ENCODE results near the gene INPP5A. TPM values are rescaled to one million over a fixed set of nuclear protein-coding genes. Genes with fewer than 3 reads are reported as not detected.

The INPP5A gene
- total and polyA plus RNA-seq, 7 donors, result 17.6 to 132 (median 100) TPM

DNA sequence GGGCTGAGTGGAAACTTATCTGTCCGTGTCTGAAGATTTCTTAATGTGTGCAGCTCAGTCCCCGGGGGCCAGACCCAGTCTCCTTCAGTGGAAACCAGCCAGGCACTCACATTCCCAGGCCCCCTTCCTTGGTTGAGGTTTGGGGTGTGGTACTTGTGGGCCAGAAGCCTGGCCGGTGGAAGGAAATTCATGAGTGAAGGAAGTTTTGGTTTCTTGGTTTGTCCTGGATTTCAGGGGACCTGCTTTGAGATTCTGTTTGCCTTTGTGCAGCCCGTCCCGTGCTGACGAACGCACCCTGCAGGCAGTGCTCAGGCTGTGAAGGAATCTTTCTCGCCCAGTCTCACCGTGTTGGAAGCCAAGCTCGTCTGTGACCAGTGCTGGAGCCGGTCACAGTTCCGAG, 2.9 kb downstream of the INPP5A start:
- H3K9me3 ChIP-seq, result no peaks in the 10 kb centered on the region
- peak in 3 of 4 donors; percentile 24 to 25 (median 24) for TF ChIP-seq POLR2AphosphoS5 (IDR thresholded peaks at IDR 0.05)
- TF ChIP-seq POLR2A (IDR thresholded peaks at IDR 0.05), result no peak
- TF ChIP-seq EP300 (IDR thresholded peaks at IDR 0.05), result no peak
- TF ChIP-seq, protein P1, sequence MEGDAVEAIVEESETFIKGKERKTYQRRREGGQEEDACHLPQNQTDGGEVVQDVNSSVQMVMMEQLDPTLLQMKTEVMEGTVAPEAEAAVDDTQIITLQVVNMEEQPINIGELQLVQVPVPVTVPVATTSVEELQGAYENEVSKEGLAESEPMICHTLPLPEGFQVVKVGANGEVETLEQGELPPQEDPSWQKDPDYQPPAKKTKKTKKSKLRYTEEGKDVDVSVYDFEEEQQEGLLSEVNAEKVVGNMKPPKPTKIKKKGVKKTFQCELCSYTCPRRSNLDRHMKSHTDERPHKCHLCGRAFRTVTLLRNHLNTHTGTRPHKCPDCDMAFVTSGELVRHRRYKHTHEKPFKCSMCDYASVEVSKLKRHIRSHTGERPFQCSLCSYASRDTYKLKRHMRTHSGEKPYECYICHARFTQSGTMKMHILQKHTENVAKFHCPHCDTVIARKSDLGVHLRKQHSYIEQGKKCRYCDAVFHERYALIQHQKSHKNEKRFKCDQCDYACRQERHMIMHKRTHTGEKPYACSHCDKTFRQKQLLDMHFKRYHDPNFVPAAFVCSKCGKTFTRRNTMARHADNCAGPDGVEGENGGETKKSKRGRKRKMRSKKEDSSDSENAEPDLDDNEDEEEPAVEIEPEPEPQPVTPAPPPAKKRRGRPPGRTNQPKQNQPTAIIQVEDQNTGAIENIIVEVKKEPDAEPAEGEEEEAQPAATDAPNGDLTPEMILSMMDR (IDR thresholded peaks at IDR 0.05), result peak in 1 of 4 experiments; percentile 19
- peak overlapping the region; percentile 90 to 93 (median 90) for H3K27ac ChIP-seq
- H3K4me3 ChIP-seq, result peak overlapping the region; percentile 1 to 85 (median 76)
- intact Hi-C loops (cut with DNase I), result loop anchor here (5.0 kb wide), 1 partner anchor 148 kb away; no protein-coding TSS in a partner anchor
- H3K4me1 ChIP-seq, result peaks cover 0 to 78% (median 76%) of the 10 kb centered on the region in 4 donors
- DNase-seq, result peak; percentile 80
- 47 to 75% methylated on average over 12 of the region's 12 CpGs for WGBS, 2 donors
- no peaks in the 10 kb centered on the region for H3K36me3 ChIP-seq
- H3K27me3 ChIP-seq, result no peaks in the 10 kb centered on the region

DNA sequence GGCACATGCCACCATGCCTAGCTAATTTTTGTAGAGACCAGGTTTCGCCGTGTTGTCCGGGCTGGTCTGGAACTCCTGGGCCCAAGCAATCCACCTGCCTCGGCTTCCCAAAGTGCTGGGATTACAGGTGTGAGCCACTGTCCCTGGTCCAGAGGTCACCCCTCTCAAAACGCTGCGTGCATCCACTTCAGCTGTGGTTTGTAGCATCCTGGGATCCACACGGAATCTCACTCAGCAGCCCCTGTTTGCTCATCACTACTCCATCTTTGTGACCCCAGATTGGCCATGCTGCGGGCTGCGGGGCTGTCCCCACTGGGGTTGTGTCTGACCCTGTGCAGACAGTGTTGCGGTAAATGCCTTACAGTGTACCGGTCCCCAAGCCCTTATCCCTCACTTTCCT, 3.5 kb downstream of the INPP5A start:
- Histone ChIP-seq H3K27ac (peak overlapping the region; percentile 90 to 93 (median 90)), H3K36me3 (no peaks in the 10 kb centered on the region), H3K27me3 (no peaks in the 10 kb centered on the region), H3K9me3 (no peaks in the 10 kb centered on the region), H3K4me1 (peaks cover 0 to 78% (median 76%) of the 10 kb centered on the region in 4 donors), H3K4me3 (peak overlapping the region in 1 of 4 donors; percentile 80)
- DNase-seq, result peak; percentile 59
- WGBS, 2 donors, result 92 to 93% methylated on average over 11 of the region's 11 CpGs
- TF ChIP-seq, protein P1 (IDR thresholded peaks at IDR 0.05), result no peak
- TF ChIP-seq POLR2AphosphoS5 (IDR thresholded peaks at IDR 0.05) (no peak), POLR2A (IDR thresholded peaks at IDR 0.05) (no peak)
- intact Hi-C loops (cut with DNase I), result loop anchor here (1.0 to 5.0 kb wide), 2 partner anchors 83 to 149 kb away; no protein-coding TSS in a partner anchor

DNA sequence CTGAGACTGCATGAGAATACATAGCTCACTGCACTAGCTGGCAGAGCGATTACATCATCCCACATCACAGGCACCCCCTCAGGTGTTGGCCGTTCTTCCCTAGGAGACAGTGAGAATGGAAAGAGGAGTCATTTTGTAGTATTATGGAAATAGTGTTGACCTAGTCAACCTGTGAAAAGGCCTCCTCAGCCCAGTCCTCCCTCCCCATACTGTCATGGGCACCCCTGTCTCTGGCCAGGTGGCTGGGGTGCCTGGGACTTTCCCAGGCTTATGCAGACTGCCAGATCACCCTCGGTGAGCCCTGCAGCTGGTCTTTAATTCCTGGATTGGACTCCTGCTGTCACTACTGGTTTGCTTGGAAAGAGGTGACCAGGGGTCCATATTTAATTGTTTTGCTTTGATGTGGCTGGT, 4.0 kb downstream of the INPP5A start:
- 62 to 74% methylated on average over 3 of the region's 3 CpGs for WGBS, 2 donors
- no peaks in the 10 kb centered on the region for H3K9me3 ChIP-seq
- no peaks in the 10 kb centered on the region for H3K36me3 ChIP-seq
- peak; percentile 54 for DNase-seq
- H3K27me3 ChIP-seq, result no peaks in the 10 kb centered on the region
- TF ChIP-seq, protein P1 (IDR thresholded peaks at IDR 0.05), result no peak
- TF ChIP-seq POLR2AphosphoS5 (IDR thresholded peaks at IDR 0.05) (no peak), EP300 (IDR thresholded peaks at IDR 0.05) (no peak), POLR2A (IDR thresholded peaks at IDR 0.05) (no peak)
- intact Hi-C loops (cut with DNase I), result loop anchor here (1.0 to 5.0 kb wide), 2 partner anchors 83 to 149 kb away; no protein-coding TSS in a partner anchor
- H3K4me1 ChIP-seq, result peaks cover 0 to 76% (median 76%) of the 10 kb centered on the region in 4 donors
- no peak overlapping the region for H3K4me3 ChIP-seq
- peak overlapping the region; percentile 45 to 91 (median 90) for H3K27ac ChIP-seq

DNA sequence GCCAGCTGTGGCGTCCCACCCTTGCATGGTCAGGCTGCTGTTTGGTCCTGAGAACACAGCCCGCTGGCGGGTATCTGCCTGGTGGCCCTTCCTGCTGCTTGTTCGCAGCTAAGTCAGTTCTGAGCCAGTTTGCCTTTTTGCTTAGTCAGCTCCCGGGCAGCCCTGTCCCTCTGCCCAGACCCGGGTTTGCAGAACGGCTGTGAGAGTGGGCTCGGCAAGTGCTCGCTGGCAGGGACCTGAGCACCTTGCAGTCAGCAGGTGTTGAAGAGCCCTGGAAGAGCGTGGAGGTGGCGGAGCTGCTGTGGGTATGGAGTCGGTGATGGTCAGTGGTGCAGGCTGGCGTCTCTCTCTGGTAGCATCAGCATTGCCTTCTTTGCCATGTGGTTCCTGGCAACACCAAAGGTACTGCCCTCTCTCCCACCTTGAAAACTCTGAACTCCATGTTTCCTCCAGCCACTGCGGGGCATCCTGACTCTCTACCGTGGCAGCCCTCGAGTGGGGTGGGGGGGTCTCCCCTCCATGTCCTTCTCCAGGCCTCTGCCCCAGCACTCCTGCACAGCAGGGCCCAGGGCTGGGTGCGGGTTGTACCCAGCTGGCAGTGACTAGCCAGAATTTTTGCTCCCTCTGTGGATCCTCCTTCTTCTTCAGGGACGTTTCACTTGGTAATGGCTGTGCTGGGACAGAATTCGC, 4.6 kb downstream of the INPP5A start:
- Histone ChIP-seq H3K4me3 (no peak overlapping the region), H3K9me3 (no peaks in the 10 kb centered on the region), H3K27ac (peak overlapping the region; percentile 45 to 91 (median 90)), H3K36me3 (no peaks in the 10 kb centered on the region), H3K27me3 (no peaks in the 10 kb centered on the region), H3K4me1 (peaks cover 0 to 81% (median 80%) of the 10 kb centered on the region in 4 donors)
- TF ChIP-seq POLR2A (IDR thresholded peaks at IDR 0.05) (no peak), EP300 (IDR thresholded peaks at IDR 0.05) (no peak), POLR2AphosphoS5 (IDR thresholded peaks at IDR 0.05) (no peak)
- TF ChIP-seq, protein P1 (IDR thresholded peaks at IDR 0.05), result no peak
- intact Hi-C loops (cut with DNase I), result loop anchor here (5.0 kb wide), 1 partner anchor 150 kb away; no protein-coding TSS in a partner anchor
- WGBS, 2 donors, result 88 to 91% methylated on average over 19 of the region's 19 CpGs
- peak; percentile 72 for DNase-seq

Data from sigmoid colon (tissue), 7 donors.